ENCODE measurements around the gene CYP8B1. TPM values are rescaled to one million over a fixed set of nuclear protein-coding genes. Genes with fewer than 3 reads are reported as not detected.

The CYP8B1 gene
- total and polyA plus RNA-seq, 2 of the 13 experiments (the other 11 are each of a cell fraction or from before 2014, with no cell fraction given), result 0.58 to 2.0 TPM

GRCh38 chr3:42876940-42877720 is 1.5 kb upstream of the CYP8B1 start (continued):
- peak; percentile 75 for TF ChIP-seq PRDM10 (CRISPR knock-in tag; IDR thresholded peaks at IDR 0.05; ENCODE audit: low read depth)

GRCh38 chr3:42876401-42876800 is 722 bp upstream of the CYP8B1 start:
- no peaks in the 10 kb centered on the region for H3K9me3 ChIP-seq (ENCODE audit: low read length)
- no peak for FAIRE-seq
- peak overlapping the region; percentile 52 for H3K4me2 ChIP-seq (ENCODE audit: low read depth, low read length)
- no peak for ATAC-seq
- H3K36me3 ChIP-seq (replicated peaks in 1 of 2; ENCODE audit: control insufficient read depth in 1 of 2, insufficient read depth in 2 of 2, low read length in 2 of 2), result no peaks in the 10 kb centered on the region
- intact Hi-C loops (cut with micrococcal nuclease; ENCODE audit: unreplicated experiment), result no loop called here
- 57% methylated on average over 1 of the region's 1 CpG for WGBS (ENCODE audit: low lambda C conversion rate)
- H4K20me1 ChIP-seq (ENCODE audit: insufficient read depth, low read length), result no peaks in the 10 kb centered on the region
- H3K4me1 ChIP-seq (ENCODE audit: insufficient read depth, low read length), result peaks cover 87% of the 10 kb centered on the region
- H3K9ac ChIP-seq (ENCODE audit: insufficient read depth, low read depth, low read length), result peak overlapping the region; percentile 26; the same call in 1 of the 2 replicates
- BruUV-seq (replicated peaks), result no TSS peak
- in situ Hi-C loops (cut with HindIII; ENCODE audit: extremely low pct_ligation_motif_present, low pct_unique_long_range_greater_than_20kb), result loop anchor here (5.0 kb wide), 2 partner anchors 39 to 94 kb away; no protein-coding TSS in a partner anchor
- no peak for DNase-seq (ENCODE audit: low spot score)
- TF ChIP-seq ZNF34 (CRISPR knock-in tag; IDR thresholded peaks at IDR 0.05; ENCODE audit: borderline replicate concordance) (0 out of 2 replicates have a peak, but pooled peaks have one; percentile 41), KAT2B (IDR thresholded peaks at IDR 0.05; ENCODE audit: borderline replicate concordance, low read depth, low read length) (no peak), FOXK1 (CRISPR knock-in tag; IDR thresholded peaks at IDR 0.05; ENCODE audit: borderline replicate concordance, low read depth) (no peak), ZNF276 (CRISPR knock-in tag; IDR thresholded peaks at IDR 0.05; ENCODE audit: low read depth) (0 out of 2 replicates have a peak, but pooled peaks have one; percentile 43), NR2F6 (IDR thresholded peaks at IDR 0.05) (0 out of 2 replicates have a peak, but pooled peaks have one; percentile 20), NR2F6 (CRISPR knock-in tag; IDR thresholded peaks at IDR 0.05) (no peak)
- POLR2A ChIA-PET, result interaction anchor here (0.9 to 2.6 kb wide), 11 partner anchors 21 to 120 kb away, joined by 3 to 32 read pairs (median 5); partner anchors contain the start of gene HIGD1A
- H3K27ac ChIP-seq (ENCODE audit: extremely low read length, insufficient read depth, low read length), result peak overlapping the region; percentile 68
- no peak overlapping the region for H2AFZ ChIP-seq (ENCODE audit: low read length)
- CTCF ChIA-PET (ENCODE audit: low intra/inter-chr PET ratio, low total read pairs), result no interaction called here
- H3K79me2 ChIP-seq (ENCODE audit: insufficient read depth, low read length), result no peaks in the 10 kb centered on the region
- no peaks in the 10 kb centered on the region for H3K27me3 ChIP-seq (ENCODE audit: control insufficient read depth in 1 of 2, insufficient read depth in 2 of 2, low read length in 2 of 2)
- H3K4me3 ChIP-seq (replicated peaks in 1 of 3; ENCODE audit: insufficient read depth in 1 of 3, low read depth in 2 of 3, low read length in 3 of 3), result no peak overlapping the region; a peak in 1 of 6 replicates

Data from HepG2 (cell line).